Fibroblast of mammary gland (primary cell): ENCODE data around the gene MMP17.

Experiments
- DNase-seq: peaks from one replicate; pipeline ENCODE4 v3.0.0-alpha.2; 2010; ENCODE audit warnings: low read depth
- H3K4me3 ChIP-seq: 2 replicates; pipeline ENCODE4 v1.5.1; 2011; ENCODE audit warnings: low read depth, mild to moderate bottlenecking, low read length, moderate library complexity; ENCODE audit not compliant: control insufficient read depth
- CTCF ChIP-seq: conservative IDR thresholded peaks from 2 replicates; pipeline ENCODE4 v1.5.1; 2011; ENCODE audit warnings: low read depth, low read length, inconsistent platforms; ENCODE audit not compliant: control insufficient read depth, insufficient read depth

Gene MMP17

DNA sequence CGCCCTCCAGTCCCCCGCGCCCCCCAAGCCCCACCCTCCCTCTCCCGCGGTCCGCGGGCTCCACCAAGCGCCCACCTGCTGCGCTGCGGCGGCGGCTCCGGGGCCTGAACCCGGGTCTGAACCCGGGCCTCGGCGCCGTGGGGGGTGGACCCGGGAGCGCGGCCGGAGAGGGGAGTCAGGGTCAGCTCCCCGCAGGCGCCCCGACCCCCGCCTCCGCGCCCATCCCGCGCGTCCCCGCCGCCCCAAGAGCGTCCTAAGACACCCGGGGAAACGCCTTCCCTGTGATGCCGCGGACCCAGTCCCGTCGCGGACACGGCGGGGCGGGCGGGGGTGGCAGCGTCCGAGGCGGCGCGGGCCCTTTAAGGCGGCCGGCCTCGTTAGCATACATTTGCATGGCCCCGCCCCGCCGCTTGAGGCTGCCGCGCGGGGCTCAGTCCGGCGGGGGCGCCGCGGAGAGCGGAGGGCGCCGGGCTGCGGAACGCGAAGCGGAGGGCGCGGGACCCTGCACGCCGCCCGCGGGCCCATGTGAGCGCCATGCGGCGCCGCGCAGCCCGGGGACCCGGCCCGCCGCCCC, at the start of gene MMP17:
MMP17 (plus strand) TSS at position 433 of the 574 bp plus-strand sequence; CDS start at position 535, 102 bp downstream.
- DNase-seq, result peak; percentile 41
- peak within 1 kb of the TSS; percentile 55 for H3K4me3 ChIP-seq
- no peak for TF ChIP-seq CTCF

DNA sequence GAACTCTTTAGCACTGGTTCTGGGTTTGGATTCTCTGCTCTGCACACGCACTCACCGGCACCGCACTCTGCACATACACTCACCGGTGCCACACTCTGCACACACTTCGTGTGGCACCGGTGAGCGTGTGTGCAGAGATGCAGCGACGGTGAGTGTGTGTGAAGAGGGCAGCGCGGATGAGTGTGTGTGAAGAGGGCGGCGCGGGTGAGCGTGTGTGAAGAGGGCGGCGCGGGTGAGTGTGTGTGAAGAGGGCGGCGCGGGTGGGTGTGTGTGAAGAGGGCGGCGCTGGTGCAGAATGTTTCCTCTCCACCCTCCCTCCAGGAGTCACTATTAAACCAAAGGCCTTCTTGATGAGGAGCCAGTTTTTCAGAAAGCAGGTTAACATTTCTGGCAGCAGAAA, 49.2 kb upstream of the MMP17 start:
- no peak for TF ChIP-seq CTCF
- H3K4me3 ChIP-seq, result no peak overlapping the region
- no peak for DNase-seq

DNA sequence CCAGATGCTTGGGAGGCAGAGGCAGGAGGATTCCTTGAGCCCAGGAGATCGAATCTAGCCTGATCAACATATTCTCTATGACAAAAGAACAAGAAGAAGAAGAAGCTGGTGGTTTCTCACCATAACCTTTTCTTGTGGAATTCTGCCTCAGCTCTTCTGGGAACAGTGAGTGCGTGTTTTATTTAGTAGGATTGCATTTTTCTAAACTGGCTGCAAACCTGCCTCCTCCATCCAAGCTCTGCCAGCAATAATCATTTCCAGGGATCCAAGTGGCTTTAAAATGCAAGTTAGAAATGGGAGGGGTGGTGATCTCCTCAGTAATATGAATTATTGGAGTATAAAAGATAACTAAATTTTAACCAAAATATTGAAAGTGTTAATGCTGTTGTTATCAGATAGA, 46.1 kb upstream of the MMP17 start:
- no peak for DNase-seq
- no peak for TF ChIP-seq CTCF
- no peak overlapping the region for H3K4me3 ChIP-seq

GRCh38 chr12:131783915-131784541, 44.2 kb upstream of the MMP17 start:
- TF ChIP-seq CTCF, result peak; percentile 3
- DNase-seq, result peak; percentile 76
- H3K4me3 ChIP-seq, result peak overlapping the region; percentile 7

DNA sequence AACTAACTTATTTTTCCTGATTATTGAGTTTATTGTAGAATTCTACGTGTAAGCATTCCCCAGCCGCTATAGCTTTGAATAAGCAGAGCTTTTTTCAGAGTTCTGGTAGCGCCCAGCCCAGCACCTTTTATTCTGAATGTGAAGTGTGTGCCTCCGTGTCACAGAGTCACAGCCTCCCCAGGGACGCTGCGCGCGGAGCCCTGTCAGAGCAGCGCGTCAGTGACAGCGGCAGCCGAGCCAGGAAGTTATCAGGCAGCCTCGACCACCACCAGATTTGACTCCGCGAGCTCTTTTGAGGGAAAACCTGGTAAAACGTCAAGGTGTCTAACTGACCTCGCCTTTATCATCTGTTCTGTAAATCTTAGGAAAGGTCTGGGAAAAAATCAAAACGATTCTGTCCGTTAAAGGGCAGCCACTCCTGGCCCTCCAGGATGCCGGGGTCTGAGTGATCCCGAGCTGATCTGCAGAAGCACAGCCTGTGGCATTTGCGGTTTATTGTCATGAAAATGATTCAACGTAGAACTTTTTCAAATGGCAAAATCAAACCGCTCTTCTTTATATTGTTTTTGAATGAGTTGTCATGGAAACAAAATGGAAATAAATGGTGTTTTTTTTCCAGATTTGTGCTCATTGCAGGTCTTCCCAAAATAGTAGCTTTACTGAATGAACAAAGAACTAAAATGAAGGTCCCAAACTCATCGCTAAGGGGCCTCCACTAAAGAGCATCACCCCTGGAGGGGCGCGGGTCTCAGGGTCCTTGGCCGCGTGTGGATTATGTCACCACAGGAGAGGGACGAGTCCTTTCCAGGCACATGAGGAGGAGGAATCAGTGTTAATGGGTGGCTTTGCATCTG, 43.1 kb upstream of the MMP17 start:
- peak; percentile 41 for DNase-seq
- TF ChIP-seq CTCF, result no peak
- H3K4me3 ChIP-seq, result no peak overlapping the region

DNA sequence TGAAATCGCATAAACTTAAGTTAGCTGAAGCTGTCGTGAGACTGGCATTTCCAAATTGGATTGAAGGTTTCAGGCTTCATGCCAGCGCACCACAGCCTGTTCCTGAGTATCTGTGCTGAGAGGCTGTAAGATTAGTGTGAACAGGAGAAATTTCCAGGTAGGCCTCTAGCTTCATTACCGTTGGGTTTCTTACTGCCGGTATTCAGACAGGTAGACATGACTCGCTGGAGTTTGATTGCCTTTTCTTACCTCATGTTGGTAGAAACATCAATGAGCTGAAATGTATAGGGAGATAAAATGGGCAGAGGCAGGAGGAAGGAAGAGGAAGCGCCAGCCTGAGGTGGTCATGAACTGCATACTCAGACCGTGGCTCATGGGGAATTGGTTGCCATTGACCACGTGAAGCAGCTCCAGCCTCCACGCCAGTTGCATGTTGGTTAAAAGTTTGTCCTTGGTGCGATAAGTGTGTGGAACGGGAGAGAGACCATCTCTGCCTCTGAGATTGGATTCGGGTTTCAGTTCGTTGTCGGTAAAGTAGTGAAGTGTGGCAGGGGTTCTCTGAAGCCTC, 42.3 kb upstream of the MMP17 start:
- DNase-seq, result no peak
- TF ChIP-seq CTCF, result no peak
- H3K4me3 ChIP-seq, result no peak overlapping the region
